Activated CD8-positive, alpha-beta memory T cell treated with anti-CD3 and anti-CD28 coated beads for 48 hours (primary cell): ENCODE data around the gene ATP1A4.
"Not testable (repeated sequence)": the region's sequence is repeated elsewhere in the genome, so short reads cannot be mapped to it uniquely, and the experiment has no call there.

Experiments
- DNase-seq, 3 experiments: peaks; one replicate each; pipeline ENCODE4 v3.0.0-alpha.2; 2020; ENCODE audit warnings: low read depth in 2 of 3, low spot score in 2 of 3

ATP1A4 gene

DNA sequence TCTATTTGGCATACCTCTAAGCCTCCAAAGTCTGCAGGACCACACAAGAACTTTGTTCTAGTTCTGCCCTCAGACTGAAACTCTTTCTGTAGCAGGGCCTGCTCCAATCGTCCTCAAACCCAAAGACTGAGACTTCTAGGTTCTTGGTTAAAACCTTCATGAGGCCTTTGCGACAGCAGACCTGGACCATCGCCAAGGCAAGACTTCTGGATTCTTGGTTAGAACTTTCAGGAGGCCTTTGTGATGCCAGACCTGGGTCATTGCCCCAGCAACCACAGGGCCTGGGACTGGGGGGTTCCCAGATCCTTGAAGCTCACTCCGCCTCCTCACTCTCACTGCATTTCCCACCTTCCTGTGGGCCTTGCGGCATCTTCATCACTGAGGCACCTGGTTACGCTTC lies at the start of gene ATP1A4:
Gene ATP1A4, plus strand, starts transcription at position 301 of the 400 bp plus-strand sequence. CDS start 438 bp downstream, outside the sequence.
- no peak for DNase-seq

DNA sequence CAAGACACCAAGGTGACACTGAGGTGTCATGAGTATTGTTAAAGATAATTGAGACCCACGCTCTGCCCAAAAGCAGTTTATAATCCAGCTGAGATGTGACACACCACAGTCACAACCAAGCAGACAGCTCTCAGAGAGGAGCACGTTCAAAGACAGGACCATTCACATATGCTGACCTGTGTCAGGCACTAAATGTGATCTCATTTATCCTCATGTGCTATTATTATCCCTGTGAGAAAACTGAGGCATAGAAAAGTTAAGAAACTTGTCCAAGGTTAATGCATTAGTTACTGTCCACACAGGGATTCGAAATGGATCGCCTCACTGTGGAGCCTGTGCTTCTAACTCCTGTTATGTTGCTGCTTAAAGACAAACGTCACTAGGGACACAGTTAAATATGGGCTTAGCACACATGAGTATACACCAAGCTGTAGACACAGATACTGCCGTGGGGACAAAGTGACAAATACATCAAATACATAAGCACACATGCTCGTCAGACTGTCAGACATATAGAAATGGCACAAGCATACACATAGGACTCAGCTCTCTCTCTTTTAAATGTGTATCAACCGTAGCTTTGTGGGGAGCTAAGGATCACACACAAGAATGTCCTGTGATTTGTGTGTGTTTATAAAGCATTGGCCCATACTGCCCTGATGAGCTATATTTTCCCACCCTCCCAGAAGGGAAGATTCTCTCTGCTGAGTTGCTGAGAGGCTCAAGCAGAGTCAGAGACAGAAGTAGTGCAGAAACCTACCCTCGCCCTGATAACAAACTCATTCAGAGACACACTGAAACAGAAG lies 49.5 kb upstream of the ATP1A4 start:
- no peak for DNase-seq

DNA sequence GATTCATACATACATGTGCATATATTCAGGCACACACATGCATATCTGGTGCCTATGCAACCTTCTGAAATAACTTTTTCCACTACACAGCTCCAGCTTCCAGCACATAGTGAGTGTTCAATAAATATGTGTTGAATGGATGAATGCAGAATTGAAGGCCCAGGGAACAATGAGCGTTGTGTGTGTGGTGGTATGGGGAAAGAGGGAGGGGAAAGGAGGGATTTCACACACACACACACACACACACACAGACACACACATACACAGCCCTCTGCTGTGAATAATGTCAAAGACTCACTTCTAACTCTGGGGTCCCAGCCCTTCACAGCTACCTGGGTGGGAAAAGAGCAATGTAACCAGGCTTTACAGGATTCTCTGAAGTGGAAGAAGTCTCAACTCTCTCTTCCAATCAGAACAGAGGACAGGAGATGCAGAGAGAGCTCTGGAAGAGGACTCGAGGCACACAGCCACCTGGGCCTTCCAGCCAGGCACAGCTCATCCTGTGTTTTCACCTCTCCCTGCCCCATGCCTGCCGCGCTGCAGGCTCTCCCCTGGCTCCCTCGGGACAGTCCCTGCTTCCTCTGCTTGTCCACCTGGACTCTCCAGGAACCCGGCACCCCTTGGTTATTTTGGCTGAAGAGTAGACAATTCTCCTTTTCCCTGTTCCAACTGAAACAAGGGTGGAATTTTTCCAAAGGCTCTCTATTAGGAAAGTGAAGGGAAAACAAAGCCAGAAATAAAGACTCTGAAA lies 47.6 kb upstream of the ATP1A4 start:
- no peak for DNase-seq

DNA sequence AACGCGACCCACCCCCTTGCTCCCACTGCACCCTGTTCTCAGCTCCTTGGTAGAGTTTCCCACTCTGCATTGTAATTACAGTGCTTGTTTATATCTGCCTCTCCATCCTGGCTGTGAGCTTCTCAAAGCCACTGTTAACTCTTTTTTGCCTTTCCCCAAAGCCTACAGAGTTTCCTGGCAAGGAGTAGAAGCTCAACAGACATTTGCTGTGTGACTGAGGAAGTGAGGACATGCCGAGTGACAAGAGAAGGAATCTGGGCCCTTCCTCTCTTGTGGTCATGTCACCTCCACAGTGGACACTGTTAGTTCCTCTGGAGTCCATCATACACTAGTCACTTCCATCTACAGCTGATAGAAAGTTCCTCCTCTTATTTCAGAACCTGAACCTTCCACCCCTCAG lies 46.9 kb upstream of the ATP1A4 start:
- DNase-seq = no peak

DNA sequence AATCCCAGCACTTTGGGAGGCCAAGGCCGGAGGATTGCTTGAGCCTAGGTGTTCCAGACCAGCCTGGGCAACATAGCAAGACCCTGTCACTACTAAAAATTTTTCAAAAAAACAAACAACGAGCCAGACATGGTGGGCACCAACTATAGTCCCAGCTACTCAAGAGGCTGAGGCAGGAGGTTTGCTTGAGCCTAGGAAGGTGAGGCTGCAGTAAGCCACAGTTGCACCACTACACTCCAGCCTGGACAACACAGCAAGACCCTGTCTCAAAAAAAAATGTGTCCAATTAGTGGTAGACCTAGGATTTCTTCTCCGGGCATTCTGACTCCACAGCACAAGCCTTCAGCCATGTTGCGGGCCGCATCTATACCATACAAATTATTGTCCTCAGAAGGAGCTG lies 46.2 kb upstream of the ATP1A4 start:
- no peak for DNase-seq

DNA sequence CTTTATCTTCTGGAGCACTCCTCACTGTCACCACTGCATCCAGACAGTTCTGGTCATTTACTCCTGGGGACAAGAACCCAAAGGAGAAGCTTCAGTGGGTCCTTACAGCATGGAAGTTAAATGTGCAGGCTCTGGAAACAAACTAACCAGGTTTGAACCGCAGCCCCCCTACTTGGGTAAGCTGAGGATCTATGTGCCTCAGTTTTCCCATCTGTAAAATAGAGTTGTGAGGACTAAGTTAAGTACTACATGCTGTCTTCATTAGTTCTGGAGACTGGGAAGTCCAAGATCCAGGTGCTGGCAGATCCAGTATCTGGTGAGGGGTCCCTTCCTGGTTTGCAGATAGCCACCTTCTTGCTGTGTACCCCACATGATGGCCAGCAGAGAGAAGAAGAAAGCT lies 43.9 kb upstream of the ATP1A4 start:
- no peak for DNase-seq

DNA sequence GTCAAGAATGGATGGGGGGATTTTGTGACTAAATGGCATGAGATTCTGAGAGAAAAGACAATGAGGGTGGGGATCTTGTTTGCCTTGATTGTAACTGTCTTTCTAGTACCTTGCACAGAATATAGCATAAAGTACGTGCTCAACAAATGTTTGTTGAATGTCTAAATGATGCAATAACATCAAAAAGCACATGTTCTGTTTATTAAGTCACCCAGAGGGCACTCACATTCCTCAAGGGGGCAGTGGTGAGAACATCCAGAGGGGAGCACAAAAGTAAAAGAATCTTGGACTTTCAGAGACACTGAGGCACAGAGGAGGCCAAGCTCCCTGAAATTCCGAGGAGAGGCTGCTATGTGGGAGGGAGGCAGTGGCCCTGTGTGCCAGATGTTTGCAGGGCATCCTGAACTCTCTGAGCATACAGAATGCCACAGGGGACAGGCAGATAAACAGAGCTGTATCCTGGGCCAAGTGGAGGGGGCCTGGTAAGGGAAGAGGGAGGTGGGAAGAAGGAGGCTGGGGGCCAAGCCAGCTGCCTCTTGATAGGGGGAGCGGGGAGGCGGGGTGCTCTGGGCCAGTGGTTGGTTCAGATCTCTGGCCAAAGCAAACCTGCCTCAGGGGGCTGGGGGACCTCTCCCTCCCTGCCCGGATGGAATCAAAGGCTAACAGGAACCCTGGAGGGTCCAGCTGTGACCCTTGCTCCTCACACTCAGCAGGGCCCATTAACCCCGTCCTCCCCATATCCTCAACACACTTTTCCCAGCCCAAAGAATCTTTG lies 42.3 kb upstream of the ATP1A4 start:
- no peak for DNase-seq

DNA sequence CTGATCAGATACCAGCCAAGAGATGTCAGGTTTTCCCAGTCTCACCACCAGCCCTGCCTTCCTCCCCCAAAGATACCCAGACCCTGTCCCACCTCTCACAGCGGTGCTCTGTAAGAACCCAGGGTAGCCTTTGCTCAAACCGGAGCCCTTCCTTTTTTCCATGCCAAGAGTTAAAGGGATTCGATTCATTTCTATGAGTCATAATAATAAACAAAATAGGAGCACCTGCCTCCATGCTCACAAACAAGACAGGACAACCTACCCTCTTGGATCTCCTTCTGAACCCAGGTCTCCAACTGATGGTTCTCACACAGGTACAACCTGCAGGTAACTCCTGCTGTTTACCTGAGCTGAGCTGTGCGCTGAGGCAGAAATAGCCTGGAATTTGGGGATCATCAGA lies 41.7 kb upstream of the ATP1A4 start:
- no peak for DNase-seq

DNA sequence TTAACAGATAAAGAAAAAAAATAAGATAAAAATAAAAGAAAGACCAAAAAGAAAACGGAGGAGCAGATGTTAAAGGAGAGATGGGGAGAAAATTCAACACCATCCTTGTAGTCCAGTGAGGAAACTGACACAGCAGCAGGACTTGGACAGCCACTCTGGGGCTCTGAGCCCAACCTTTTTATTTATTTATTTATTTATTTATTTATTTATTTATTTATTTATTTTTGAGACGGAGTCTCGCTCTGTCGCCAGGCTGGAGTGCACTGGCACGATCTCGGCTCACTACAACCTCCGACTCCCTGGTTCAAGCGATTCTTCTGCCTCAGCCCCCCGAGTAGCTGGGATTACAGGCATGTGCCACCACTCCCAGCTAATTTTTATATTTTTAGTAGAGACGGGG lies 39.9 kb upstream of the ATP1A4 start:
- DNase-seq = not testable (repeated sequence)

DNA sequence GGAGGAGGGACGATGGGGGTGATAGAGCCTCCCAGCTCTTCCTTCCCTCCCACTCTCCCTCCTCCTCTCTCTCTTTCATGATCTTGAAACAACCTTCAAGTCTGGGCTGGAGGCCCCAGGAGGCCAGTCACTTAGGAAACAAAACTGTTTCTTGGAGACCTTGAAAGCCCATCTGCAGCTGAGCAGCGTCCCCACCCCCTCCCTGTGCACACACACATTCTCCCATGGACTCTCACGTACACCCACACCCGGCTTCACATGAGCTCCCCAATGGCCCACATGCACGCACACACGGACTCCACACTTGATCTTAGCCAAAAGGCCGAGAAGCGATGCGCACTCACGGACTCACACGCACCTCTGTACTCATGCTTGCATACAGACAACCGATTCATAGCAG lies 39.0 kb upstream of the ATP1A4 start:
- no peak for DNase-seq

DNA sequence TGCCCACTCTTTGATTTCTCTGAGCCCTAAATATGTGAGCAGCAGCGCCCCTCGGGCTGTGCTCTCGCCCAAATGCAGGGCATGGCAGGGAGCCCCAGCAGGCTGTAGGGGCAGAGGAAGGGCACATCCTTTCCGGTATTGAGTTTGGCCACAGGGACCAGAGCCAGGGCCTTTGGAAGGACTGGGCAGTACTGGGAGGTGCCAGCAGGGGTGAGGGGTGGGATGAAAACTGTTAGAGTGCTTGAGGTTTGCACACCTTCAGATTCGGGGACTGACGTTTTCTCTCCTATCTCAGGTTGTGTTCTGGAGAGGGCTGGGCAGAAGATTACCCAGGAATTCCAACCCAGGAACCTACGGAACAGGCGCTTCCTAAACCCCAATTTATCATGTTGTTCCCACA lies 38.0 kb upstream of the ATP1A4 start:
- DNase-seq = no peak

DNA sequence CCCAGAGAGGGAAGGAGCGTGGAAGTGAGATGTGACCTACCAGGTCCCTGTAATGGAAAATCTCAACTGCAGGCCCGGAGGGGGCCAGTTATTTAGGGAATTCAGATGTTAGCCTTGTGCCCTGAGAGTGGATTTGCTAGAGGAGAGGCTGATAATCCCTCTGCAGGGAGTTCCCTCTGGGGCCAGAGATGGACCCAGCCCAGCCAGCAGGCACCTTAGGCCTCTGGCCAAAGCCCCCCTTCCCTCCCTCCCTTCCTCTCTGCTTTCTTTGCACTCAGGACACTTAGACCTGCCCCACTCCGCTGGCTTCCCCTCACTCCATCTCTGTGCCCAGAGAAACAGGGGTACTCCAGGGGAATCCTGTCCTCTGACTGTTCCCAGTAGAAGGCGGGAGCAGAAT lies 37.3 kb upstream of the ATP1A4 start:
- DNase-seq = no peak

DNA sequence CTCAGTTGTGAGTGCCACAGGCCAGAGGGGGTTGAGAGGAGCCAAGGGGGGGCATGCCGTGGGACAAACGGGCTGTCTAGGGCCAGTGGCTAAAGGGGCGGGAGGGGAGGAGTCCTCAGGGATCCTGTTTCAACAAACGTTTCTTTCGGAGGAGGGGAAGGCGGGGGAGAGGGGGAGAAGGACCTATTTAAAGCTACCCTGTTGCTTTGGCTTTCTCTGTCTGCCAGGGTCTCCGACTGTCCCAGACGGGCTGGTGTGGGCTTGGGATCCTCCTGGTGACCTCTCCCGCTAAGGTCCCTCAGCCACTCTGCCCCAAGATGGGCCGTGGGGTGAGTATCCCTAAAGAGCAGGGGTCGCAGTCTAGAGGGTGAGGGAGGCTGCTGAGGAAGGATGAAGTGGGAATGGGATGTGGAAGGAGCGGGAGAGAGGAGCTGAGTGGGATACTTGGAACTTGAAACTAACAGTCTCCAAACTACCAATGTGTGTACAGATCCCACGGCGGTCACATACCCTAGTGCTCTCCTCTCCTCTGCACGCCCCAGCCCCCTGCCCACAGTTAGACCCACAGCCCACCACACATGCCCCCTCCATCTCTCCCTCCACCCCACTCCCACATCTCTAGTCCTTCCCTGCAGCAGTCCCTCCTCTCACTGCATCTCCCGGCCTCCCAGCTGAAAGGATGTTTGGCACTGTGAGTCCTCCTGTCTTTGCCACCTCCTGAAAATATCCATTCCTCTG lies 35.7 kb upstream of the ATP1A4 start, which contains the start of gene ATP1A2:
Gene ATP1A2, plus strand, starts transcription at position 215 of the 738 bp plus-strand sequence. Its CDS starts 103 bp downstream, at position 318.
- no peak for DNase-seq

DNA sequence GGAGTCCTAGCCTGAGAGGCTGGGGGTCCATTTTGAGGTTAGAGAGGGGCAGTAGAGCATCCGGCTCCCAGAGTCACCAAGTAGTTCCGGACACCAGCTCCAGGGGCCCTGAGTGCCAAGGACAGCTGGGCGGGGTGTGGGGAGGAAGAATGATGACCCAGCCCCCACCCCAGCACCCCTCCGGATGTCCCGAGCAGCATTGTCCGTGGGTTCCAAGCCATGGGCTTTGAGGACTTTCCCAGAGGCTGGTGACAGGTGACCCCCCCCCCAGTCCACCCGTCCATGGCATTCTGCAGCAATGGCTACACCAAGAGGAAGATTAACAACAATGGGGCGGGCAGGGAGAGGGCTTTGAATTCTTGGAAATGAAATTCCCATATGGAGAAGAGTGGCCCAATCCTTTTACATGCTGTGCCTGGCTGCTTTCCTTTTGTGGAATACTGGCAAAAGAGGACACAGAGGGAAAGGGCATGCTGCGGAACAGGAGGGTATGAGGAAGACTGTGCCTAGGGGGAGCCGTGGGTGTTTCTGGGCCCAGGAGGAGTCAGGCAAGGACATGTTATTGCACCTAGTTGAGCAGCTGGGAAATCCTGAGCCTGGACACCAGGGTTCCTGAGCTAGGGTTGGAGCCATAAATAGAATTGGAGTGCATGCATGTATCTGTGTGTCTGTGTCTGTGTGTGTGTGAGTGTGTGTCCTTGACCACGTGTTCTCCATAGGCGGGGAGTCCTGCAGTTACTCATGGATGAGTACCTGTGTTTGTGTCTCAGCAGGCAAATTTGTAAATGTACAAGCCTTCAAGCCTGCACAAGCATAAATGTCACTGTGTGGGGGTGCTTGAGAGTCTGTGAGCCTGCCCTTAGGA lies 34.9 kb upstream of the ATP1A4 start:
- no peak for DNase-seq

DNA sequence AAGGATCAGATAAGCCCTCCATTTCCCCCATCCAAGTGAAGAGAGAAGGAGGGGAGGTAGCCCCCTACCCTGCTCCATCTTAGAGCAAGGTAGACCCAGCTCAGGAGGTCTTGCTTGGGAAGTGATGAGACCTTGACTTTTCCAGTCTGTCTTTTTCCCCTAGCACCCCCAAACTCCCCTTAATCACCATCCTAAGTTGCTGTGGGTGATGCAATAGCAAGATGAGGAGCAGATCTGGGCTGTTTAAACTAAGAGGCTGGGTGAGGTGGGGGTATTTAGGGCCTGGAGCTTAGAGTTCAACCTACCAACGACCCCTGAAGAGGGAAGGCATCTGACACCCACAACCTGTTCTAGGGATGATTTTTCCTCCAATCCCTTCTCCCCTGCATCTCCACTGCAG lies 34.1 kb upstream of the ATP1A4 start:
- DNase-seq = no peak

DNA sequence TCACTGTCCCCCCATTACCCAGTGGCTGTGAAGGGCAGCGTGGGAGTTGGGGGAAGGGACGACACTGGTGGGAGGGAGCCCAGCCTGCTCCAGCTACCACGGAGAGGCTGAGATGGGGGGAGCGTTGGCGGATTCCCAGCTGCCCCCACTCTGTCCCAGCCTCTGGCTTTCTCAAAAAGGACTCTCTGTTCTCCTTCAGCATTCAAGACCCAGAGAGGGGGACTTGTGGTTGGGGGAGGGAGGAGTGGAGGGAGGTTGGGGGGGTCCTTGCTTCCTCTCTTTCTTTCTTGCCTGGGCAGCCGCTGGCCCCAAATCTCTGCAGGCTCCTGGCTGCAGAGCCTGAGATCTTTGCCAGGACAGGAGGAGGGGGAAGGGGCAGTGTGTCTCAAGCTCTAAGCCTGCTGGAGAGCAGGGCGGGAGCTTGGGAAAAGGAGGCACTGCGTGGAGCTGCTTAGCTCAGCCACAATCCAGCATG lies 33.7 kb upstream of the ATP1A4 start:
- DNase-seq = no peak

DNA sequence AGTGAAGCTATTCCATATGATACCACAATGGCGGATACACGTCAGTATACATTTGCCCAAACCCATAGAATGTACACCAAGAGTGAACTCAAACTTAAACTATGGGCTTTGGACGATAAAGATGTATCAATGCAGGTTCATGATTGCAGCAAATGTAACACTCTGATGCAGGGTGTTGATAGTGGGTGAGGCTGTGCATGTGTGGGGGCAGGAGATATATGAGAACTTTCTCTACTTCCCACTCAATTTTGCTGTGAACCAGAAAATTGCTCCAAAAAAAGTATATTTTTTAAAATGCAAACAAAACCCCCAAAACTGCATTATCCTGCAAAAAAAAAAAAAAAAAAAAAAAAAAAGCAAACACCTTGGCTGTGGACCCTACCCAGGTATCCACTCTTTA lies 32.5 kb upstream of the ATP1A4 start:
- no peak for DNase-seq

DNA sequence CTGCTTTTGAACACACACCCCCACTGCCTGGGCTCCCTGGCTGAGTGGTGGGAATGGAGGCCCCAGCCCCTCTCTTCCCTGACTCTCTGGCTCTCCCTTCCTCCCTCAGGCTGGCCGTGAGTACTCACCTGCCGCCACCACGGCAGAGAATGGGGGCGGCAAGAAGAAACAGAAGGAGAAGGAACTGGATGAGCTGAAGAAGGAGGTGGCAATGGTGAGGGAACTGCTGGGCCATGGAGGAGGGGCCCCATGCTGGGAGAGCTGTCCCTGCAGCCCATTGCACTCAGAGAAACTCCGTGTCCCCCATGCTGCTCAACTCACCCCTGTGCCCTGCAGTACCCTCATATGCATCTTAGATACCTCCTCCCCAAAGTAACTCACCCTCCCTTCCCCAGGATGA lies 30.6 kb upstream of the ATP1A4 start:
- DNase-seq = no peak

DNA sequence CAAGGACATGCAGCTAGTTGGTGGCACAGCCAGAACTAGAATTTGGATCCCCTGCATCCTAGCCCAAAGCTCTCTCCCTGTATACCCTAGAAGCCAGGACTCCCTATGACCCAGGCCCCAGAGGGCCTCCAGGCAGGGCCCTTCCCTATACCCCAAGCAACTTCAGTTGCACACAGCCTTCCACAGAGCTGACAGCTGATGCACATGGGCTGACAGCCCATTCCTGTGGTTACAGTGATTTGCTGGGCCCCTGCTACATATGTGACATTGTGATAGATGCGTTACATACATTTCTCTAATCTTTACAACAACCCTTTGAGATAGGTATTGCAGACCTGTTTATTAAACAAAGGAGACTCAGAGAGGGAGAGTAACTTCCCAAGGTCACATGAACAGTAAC lies 30.0 kb upstream of the ATP1A4 start:
- DNase-seq = no peak

DNA sequence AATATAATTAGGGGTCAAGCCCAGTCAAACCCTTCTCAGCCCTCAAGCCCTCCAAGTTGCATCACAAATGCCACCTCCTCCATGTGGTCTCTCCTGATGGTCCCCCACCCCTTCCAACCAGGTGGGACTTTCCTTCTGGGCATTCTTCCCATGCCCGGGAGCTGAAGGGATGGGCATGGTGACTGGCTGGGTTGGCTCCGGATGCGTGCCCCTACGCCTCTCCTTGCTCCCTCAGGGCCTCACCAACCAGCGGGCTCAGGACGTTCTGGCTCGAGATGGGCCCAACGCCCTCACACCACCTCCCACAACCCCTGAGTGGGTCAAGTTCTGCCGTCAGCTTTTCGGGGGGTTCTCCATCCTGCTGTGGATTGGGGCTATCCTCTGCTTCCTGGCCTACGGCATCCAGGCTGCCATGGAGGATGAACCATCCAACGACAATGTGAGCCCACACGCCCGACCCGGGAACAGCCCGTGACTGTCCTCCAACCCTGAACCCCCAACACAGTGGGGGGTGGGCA lies 28.4 kb upstream of the ATP1A4 start:
- no peak for DNase-seq
